ENCODE data around the gene TMEM203. TPM values are rescaled to one million over a fixed set of nuclear protein-coding genes. Genes with fewer than 3 reads are reported as not detected.

TMEM203 gene
- total and polyA plus RNA-seq, 2 of the 13 experiments (the other 11 are each of a cell fraction or from before 2014, with no cell fraction given), result 23.4 to 36.7 TPM

DNA sequence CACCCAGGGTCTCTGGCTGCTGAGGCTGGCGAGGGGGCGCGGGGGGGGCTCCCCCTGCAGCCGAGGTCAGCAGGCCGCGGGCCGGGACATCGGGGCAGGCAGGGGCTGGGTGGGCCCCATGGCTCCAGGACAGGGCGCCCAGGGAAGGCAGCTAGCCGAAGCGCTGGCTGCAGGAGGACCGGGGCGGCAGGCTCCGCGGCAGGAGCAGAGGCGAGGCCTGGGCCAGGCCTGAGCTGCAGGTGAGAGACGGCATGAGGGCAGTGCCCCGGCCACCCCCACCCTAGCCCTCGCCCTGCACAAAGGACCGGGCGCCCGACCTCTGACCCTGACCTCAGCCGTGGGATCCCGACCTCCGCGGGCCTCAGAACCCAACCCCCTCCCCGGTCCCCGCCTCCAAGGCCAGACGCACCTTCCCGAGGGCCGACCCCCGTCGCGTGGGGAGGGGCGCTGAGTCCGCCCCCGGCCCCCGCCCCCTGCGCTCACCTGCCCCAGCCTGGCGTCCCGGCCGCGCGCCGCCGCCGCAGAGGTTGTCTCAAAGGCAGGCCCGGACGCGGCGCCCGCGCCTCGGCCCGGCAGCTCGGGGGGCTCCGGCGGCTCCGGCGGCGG, 16.2 kb upstream of the TMEM203 start (continued):
- TF ChIP-seq, protein P1, sequence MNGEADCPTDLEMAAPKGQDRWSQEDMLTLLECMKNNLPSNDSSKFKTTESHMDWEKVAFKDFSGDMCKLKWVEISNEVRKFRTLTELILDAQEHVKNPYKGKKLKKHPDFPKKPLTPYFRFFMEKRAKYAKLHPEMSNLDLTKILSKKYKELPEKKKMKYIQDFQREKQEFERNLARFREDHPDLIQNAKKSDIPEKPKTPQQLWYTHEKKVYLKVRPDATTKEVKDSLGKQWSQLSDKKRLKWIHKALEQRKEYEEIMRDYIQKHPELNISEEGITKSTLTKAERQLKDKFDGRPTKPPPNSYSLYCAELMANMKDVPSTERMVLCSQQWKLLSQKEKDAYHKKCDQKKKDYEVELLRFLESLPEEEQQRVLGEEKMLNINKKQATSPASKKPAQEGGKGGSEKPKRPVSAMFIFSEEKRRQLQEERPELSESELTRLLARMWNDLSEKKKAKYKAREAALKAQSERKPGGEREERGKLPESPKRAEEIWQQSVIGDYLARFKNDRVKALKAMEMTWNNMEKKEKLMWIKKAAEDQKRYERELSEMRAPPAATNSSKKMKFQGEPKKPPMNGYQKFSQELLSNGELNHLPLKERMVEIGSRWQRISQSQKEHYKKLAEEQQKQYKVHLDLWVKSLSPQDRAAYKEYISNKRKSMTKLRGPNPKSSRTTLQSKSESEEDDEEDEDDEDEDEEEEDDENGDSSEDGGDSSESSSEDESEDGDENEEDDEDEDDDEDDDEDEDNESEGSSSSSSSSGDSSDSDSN (CRISPR knock-in tag; IDR thresholded peaks at IDR 0.05), result peak; percentile 45; the same call in 1 of the 2 replicates
- TF ChIP-seq ZNF24 (IDR thresholded peaks at IDR 0.05) (no peak), TAF1 (CRISPR knock-in tag; IDR thresholded peaks at IDR 0.05) (peak; percentile 27; the same call in 1 of the 2 replicates), ZBTB20 (CRISPR knock-in tag; IDR thresholded peaks at IDR 0.05; ENCODE audit: borderline replicate concordance, low read depth) (no peak), ZNF550 (CRISPR knock-in tag; IDR thresholded peaks at IDR 0.05; ENCODE audit: borderline replicate concordance) (no peak), RNF2 (conservative IDR thresholded peaks at IDR 0.05; ENCODE audit: low read depth) (no peak), IKZF1 (IDR thresholded peaks at IDR 0.05) (no peak), ZBTB7A (CRISPR knock-in tag; IDR thresholded peaks at IDR 0.05) (no peak), MTA3 (CRISPR knock-in tag; IDR thresholded peaks at IDR 0.05) (no peak), ZNF160 (CRISPR knock-in tag; IDR thresholded peaks at IDR 0.05) (no peak), ZNF253 (CRISPR knock-in tag; IDR thresholded peaks at IDR 0.05; ENCODE audit: borderline replicate concordance) (no peak), ZMAT3 (CRISPR knock-in tag; conservative IDR thresholded peaks at IDR 0.05) (no peak), KAT7 (CRISPR knock-in tag; IDR thresholded peaks at IDR 0.05; ENCODE audit: borderline replicate concordance) (no peak), ZBTB1 (CRISPR knock-in tag; IDR thresholded peaks at IDR 0.05; ENCODE audit: borderline replicate concordance) (no peak), SPEN (CRISPR knock-in tag; IDR thresholded peaks at IDR 0.05; ENCODE audit: low read depth) (peak; percentile 73), HDAC6 (IDR thresholded peaks at IDR 0.05; ENCODE audit: low read depth, low read length) (no peak), RXRA (CRISPR knock-in tag; IDR thresholded peaks at IDR 0.05) (peak; percentile 83), ZNF335 (CRISPR knock-in tag; IDR thresholded peaks at IDR 0.05) (no peak)
- TF ChIP-seq, protein P2, sequence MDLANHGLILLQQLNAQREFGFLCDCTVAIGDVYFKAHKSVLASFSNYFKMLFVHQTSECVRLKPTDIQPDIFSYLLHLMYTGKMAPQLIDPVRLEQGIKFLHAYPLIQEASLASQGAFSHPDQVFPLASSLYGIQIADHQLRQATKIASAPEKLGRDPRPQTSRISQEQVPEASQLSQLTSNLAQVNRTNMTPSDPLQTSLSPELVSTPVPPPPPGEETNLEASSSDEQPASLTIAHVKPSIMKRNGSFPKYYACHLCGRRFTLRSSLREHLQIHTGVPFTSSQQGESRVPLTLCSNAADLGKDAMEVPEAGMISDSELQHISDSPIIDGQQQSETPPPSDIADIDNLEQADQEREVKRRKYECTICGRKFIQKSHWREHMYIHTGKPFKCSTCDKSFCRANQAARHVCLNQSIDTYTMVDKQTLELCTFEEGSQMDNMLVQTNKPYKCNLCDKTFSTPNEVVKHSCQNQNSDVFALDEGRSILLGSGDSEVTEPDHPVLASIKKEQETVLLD (CRISPR knock-in tag; IDR thresholded peaks at IDR 0.05; ENCODE audit: low read depth), result peak; percentile 64
- TF ChIP-seq, protein P3, sequence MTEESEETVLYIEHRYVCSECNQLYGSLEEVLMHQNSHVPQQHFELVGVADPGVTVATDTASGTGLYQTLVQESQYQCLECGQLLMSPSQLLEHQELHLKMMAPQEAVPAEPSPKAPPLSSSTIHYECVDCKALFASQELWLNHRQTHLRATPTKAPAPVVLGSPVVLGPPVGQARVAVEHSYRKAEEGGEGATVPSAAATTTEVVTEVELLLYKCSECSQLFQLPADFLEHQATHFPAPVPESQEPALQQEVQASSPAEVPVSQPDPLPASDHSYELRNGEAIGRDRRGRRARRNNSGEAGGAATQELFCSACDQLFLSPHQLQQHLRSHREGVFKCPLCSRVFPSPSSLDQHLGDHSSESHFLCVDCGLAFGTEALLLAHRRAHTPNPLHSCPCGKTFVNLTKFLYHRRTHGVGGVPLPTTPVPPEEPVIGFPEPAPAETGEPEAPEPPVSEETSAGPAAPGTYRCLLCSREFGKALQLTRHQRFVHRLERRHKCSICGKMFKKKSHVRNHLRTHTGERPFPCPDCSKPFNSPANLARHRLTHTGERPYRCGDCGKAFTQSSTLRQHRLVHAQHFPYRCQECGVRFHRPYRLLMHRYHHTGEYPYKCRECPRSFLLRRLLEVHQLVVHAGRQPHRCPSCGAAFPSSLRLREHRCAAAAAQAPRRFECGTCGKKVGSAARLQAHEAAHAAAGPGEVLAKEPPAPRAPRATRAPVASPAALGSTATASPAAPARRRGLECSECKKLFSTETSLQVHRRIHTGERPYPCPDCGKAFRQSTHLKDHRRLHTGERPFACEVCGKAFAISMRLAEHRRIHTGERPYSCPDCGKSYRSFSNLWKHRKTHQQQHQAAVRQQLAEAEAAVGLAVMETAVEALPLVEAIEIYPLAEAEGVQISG (CRISPR knock-in tag; IDR thresholded peaks at IDR 0.05), result peak; percentile 39
- TF ChIP-seq, protein P4, sequence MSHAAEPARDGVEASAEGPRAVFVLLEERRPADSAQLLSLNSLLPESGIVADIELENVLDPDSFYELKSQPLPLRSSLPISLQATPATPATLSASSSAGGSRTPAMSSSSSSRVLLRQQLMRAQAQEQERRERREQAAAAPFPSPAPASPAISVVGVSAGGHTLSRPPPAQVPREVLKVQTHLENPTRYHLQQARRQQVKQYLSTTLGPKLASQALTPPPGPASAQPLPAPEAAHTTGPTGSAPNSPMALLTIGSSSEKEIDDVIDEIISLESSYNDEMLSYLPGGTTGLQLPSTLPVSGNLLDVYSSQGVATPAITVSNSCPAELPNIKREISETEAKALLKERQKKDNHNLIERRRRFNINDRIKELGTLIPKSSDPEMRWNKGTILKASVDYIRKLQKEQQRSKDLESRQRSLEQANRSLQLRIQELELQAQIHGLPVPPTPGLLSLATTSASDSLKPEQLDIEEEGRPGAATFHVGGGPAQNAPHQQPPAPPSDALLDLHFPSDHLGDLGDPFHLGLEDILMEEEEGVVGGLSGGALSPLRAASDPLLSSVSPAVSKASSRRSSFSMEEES (CRISPR knock-in tag; IDR thresholded peaks at IDR 0.05), result no peak
- TF ChIP-seq, protein P5, sequence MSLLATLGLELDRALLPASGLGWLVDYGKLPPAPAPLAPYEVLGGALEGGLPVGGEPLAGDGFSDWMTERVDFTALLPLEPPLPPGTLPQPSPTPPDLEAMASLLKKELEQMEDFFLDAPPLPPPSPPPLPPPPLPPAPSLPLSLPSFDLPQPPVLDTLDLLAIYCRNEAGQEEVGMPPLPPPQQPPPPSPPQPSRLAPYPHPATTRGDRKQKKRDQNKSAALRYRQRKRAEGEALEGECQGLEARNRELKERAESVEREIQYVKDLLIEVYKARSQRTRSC (CRISPR knock-in tag; IDR thresholded peaks at IDR 0.05; ENCODE audit: low read depth), result no peak
